ENCODE measurements around the gene FNDC3B.

The FNDC3B gene

DNA sequence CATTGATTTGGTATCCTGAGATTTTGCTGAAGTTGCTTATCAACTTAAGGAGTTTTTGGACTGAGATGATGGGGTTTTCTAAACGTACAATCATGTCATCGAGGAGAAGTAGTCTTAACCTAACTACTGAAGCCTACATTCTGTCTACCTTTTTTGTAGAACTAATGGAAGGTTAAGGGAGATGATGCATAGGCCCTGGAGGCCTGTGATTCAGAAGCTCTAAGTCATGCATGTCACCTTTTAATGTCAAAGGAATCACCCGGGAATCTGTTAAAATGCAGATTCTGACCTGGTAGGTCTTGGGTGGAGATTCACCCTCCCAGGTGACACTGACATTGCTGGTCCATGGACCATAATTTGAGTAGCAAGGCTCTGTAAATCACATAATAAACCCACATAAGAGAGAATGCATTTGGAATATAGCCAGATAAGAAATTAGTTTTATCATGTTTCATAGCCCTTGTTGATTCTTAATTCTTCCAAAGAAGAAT, 344.0 kb downstream of the FNDC3B start:
- DNase-seq: no peak

DNA sequence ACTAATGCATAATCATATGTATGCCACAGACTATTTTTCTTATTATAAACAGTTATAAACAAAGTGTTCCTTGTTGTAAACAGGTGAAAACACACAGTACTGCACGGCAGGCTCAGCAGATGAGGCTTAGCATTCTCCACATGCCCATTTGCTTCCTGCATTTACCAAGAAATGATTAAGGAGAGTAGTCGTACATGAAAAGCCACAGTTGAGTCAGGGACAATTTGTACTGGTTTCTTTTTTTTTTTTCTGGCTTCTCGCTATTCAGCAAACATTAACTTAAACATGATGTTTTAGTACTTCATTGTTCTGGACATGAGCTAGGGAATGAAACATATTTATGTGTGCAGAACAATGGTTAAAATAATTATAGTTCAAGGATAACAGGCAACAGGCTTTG, 345.5 kb downstream of the FNDC3B start:
- DNase-seq: no peak

DNA sequence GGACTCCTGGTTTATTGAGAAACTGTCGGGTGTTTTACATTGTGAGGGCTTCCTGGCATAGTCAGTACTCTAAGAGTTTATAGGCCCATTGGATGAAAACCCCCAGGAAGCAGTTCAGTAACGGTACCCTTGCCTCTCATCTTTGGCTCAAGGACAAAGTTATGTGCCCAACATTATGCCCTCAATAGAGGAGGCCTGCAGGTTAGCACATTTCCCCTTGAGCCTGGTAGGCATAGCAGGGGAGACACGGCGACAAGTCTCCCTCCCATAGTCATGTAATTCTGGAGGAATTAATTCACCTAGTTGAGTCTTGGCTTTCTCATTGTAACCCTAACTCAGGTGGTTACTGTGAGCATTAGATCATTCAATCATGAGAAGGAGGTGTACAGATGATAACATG, 348.4 kb downstream of the FNDC3B start:
- no peak for DNase-seq

DNA sequence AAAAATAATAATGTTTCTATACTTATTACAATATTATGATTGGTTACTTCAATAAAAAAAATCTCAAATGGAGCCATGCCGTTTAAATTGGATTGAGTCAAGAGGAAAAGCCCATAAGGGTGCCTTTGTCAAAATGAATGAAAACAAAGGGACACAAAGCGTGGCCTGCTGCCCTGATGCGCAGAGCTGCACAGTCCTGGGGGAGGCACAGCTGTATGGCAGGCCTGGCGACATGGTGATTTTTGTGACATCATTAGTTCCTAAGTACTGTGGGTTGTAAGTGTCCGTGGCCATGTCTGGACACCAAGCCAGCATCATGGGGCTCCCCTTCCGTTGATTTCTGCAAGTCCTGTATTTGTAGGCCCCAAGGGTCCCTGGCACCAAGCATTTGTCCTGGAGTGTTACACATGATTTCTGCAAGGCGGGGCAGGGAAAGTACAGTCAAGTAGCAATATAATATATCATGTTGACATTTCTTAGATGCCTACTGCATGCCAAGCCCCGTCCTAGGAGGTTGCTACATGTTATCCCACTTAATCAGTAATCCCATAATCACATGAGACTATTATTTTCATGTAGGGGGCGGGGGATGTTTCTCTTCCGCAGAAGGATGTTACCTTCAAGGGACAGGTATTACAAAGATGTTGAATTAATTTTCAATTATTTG, 349.2 kb downstream of the FNDC3B start:
- DNase-seq: no peak

DNA sequence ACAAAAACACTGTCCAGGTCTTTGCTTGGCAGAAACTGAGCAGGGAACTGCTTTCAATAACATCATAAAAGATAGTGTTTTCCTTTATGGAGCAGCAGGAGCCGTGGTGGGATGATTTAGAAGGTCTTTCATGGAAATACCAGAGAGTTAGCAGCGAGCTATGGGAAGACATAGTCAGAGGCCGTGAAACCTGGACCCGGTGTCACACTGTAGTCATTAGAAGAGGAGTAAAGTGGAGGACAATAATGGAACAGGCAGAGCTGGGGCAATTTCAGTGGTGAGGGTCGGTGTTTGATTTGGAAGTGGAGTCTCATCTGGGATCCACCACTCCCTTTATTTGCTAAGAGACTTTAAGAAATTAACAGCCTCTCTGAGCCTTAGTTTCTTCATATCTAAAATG, 351.4 kb downstream of the FNDC3B start:
- DNase-seq: no peak

DNA sequence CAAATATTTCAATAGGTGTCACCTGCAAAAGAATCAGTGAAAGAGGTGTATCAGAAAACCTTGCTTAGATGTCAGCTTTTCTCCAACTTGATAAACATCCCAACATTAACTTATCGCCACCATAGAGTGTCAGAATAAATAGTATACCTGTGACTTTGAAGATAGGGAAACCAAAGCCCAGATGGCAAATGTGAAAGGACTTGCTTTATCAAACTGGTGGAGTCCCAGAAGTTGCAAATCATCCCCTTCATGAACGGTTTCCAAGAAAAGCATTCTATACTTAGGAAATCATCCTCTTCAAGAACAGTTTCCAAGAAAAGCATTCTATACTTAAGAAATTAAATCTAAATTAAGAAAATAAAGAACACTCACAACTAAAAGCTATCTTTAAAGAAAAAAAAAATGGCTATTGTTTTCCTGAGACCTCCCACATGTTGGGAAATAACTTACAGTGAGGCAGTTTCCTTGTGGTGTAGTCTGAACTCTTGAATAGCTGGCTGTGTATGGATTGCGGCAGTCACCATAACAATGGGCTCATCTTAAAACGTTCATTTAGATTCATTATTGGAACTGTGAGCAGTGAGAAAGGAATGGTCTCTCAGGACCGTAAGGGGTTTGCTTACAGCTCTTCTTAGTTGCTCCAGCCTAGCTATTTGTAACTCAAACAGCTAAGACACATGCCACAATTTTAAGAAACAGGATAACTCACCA, 352.4 kb downstream of the FNDC3B start:
- peak; percentile 29 for DNase-seq

DNA sequence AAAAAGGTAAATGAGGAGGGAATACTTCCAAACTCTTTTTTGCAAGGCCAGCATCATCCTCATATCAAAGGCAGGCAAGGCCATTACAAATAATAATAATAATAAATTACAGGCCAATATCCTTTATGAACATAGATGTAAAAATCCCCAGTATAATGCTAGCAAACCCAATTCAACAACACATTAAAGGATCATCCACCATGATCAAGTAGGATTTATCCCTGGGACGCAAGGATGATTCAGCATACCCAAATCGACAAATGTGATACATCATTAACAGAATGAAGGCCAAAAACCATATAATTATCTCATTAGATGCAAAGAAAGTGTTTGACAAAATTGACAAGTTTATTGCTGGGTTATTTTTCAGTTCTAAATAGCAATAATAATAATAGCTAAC, 355.3 kb downstream of the FNDC3B start:
- DNase-seq: no peak

DNA sequence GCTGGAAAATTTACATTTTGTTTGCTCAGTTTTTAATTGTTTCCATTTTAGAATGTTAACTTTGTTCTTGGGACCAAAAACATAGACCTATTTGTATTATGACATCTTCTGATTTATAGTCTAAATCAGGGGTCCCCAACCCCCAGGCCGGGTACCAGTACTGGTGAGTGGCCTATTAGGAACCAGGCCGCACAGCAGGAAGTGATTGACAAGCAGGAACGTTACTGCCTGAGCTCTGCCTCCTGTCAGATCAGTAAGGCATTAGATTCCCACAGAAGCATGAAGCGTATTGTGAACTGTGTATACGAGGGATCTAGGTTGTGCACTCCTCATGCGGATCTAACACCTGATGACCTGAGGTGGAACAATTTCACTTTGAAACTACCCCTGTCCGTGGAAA, 357.0 kb downstream of the FNDC3B start:
- no peak for DNase-seq

DNA sequence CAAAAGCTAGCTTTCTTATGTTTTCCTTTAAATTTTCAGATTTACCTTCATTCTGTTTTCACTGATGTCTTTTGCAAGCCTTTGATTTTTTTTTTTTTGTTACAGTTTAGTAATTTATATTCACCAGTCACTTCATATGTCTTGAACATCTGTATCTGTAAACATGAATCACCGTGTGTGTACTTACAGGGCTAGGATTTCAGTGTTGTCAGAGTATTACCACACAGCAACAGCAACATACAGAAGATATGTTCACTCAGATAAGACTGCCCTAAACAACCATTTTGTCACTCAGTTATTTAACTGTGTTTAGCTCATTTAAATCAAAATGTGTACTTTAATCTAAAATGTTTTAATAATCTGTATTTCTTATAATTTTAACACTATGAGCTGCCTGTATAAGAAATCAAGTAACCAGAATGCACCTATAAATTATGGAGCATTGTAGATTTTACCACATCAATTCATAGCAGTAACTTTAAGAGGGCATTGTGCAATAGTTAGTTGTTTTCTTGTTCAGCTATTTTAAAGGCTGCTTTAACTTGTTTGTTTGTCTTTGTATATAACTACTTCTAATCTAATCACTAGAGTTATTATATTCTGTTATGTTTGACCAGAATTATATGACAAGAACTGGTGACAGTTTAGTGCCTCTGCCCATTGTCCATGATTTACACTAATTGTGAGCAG, 358.5 kb downstream of the FNDC3B start:
- DNase-seq: no peak

DNA sequence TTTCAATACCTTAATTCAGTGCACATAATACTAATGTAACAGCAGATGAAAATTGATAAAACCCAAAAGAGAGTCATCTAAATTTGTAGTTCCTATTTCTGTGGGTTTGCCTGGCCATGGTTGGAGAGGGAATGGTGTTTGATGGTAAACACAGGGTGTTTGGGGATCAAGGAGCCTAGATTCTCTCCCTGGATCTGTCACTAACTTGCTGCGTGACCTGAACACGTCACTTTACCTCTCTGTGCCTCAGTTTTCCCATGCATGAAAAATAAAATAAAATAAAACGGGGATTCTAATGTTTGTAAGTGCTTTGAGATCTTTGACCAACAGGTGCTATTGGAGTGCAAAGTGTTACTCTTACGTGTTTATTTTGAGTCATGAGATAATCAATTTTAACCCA, 359.1 kb downstream of the FNDC3B start:
- DNase-seq: no peak

DNA sequence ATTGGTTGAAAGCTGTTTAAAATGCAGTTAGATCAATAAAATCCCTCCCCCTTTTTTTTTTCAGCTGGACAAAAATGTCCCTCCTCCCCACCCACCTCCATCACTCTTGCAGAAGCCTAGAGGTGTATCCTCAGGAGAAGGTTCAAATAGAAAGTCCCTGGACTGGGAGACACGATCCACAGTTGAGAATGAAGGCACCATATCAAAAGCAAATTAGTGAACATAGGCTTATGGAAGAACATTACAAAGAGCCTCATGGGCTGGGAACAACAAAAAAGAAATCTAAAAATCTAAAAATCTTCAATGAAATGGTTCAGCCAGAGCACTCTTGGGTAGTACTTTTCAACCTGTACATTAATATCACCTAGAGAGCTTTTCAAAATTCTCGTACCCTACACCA, 362.7 kb downstream of the FNDC3B start:
- DNase-seq: no peak

DNA sequence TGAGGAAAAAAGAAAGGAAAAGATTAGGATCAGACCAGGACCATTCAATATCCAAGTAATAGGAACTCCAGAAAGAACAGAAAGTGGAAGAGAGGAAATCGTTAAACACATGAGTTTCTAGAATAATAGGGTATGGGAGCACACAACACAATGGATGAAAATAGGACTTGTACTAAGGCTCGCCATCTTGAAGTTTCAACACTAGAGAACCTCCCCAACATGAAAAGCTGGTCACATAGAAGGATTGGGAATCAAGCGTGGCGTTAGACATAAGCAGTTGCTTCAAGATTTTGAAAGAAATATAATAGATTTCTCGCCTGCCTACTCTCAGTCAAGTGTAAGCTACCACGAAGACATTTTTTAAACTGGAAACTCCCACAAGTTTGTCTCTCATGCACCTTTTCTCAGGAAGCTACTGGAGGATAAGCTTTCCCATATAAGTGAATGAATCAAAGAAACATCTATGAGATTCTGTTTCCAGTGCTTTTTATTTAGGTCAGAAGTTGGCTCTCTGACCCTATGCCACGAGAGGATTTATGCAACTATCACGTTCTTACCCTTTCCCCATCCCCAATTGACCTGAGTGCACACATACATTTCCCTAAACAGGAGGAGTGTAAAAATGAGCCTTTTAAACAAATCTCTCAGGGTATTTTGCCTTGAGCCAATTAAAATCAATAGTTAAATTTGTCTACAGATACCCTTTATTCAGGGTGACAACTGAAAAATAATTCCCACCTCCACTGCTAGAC, 363.7 kb downstream of the FNDC3B start:
- no peak for DNase-seq

DNA sequence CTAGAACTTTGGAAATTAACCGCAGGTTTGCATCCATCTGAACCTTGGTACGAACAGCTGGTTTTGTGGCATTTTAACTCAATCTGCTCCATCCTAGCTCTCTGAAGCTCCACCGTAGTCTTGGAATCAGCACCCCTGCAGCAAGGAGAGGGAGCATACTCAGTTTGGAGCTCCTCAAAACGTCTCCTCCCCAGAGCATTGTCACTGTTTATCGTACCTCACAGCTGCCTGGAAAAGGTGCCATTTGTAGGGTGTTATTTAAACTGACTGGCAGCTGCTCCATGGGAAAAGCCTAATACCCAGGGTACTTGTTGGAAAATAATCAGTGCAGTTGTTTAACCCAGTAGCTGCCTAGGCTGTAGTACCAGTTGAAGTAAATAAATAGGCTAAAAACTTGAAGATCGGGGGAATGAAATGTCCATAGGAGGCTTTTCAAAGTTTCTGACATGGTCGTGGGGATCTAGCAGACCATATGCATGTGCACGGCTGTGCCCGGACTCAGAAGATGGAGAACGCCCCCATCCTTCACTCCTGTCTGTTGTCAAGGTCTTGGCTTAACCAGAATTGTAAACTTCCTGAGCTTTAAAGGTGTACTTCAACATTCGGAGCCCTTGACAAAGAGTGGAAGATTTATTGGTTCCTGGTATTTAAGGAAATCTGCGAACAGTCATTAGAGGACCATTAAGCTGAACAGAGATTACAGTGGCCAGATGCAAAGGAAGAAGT, 365.0 kb downstream of the FNDC3B start:
- DNase-seq: no peak

DNA sequence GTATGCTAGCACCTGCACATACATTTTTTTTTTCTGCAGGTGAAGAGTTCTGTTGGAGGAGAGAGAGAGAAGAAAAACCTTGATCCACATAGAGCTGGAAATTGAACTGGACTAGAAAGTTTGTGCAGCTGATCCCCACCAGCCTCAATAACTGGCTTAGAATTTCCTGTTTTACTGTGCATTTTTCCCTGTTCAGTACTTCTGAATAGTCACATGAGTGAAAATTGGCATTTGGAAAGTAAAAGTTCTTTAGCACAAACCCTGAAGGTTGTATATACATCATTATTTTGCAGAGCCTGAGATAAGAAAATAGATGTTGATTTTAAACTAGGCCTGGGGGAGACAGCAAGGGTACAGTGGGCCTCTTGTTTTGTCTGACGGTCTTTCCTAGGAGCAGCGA, 366.5 kb downstream of the FNDC3B start:
- DNase-seq: no peak

DNA sequence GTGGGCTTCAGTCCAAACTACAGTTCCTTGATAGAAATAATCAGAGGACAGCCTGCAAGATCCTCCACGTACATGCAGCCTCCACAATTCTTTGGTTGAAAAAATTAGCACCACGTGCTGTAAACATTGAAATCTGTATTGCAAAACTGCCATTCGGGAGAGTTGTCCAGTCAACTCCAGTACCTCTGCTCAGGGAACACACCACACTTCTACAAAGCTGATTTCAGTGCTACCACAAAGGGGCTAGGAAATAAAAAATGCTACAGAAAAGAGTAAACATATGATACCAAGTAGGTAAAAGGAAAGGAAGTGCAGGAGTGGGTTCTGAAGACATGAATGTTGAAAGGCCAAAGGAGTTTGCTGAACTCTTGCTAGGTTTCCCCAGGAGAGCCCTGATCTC, 368.5 kb downstream of the FNDC3B start:
- no peak for DNase-seq

DNA sequence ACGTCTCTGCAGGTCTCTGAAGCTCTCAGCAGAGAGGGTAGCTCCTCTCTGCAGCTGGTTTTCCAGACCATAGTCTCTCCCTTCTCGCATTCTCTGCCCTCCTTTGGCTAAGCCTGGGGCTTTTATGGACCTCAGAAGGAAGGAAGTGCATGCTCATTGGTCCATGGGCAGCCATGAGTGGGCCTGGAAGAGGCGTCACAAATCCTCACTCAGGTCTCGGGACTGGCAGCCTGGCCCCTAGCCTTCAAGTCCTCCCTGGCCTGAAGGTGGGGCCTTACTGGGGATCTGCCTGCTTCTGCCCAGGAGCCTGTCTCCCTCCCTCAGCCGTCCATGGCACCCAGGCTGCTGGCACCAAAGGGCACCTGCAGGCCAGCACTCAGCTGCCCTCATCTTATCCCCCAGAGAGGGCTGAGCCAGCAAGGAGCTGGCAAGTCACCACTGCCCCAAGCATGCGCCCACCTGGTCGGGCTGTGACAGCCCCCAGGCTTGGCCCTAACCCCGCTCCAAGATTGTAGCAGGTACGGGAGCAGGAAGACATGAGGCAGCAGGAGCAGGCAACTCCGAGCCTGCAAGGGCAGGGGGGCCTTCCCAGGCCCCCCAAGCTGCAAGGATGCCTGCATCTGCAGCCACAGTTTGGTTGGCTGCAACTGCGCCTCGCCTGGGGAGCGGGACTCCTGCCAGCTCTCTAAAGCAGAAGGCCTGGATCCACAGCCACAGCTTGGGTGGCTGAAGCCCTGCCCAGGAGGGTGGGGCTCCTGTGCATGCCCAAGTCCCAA, 371.5 kb downstream of the FNDC3B start:
- no peak for DNase-seq

DNA sequence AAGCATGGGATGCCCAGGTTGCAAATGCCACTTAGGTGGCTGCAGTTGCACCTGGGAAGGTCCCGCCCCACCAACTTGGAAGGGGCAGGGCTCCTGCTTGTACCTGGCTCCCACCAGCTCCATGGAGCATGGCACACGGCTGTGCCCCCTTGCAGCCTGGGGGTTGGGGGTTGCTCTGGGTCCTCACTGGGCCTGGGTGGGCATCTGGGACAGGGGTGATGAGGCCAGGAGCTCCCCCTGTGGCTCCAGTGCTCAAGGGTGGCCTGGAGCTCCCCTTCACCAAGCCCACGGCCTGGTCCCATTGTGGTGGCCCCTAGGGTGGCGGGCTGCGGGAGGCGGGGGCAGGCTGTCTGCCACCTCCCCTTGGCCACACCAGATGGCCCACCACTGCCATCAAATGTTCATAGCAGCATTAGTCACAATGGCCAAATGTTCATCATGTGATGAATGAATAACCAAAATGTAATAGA, 372.1 kb downstream of the FNDC3B start:
- DNase-seq: no peak

DNA sequence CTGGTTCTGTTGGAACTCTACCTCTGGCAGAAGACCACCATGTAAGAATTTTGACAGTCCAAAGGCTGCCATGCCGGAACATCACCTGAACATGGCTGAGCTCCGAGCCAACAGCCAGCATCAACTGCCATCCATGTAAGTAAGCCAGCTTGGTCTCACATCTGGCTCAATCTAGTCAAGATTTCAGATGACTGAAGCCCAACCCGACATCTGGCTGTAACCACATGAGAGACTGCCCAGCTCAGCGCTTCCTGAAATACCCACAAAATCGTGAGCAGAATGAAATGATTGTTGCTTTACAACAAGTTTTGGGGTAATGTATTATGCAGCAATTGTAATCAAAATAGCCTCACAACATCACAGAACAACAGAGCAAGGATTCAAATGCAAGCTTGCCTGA, 375.9 kb downstream of the FNDC3B start:
- DNase-seq: no peak

DNA sequence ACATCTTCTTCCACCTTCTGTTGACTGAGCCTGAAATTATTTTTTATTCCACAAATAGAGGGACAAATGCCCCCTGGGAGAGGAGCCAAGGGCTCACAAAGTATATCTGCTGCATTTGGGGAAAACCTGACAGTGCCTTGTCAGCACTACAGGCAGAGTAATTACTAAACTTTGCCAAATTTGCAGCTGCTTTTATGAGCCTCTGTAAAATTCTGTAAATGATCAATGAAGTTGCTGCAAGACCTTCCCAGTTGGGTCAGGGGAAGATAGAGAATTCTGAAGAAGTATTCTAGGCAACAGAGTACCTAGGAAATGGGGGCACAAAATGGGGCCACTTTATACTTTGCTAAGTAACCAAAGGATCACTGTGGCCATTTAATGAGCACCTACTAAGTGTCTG, 398.3 kb downstream of the FNDC3B start:
- DNase-seq: no peak

DNA sequence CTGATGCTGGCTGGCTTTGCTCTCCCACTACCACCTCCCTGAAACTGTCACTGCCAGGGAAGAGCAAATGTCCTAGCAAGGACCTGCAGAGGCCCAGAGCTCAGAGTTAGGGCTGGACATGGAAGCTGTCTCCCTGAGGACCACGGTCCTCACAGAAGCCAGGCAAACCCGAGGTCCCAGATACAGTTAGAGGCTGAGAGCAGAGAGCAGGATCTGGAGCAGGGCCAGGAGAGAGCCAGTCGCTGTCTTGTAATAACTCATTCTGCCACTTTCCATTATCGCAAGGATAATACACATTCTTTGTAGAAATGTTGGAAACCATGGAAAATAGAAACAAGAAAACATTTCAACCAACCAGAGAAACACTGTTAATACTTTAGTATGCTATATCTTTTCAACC, 398.8 kb downstream of the FNDC3B start:
- DNase-seq: no peak

DNA sequence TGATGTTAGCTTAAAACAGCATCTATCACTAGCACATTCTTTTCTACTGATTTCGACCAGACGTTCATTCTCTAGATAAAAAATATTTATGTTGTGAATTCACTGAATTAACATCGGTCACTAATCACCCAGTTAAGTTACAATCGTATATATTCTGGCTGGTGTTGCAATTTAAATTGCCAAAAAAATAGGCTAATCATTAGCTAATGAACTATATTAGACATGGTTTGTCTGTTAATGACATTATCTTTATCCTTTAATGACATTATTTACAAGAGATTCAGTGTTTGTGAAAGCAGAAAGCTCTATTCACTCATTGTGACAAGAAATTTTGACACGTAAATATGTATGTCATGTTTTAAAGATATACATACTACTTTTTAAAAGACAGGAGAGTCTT, 402.2 kb downstream of the FNDC3B start:
- DNase-seq: no peak

DNA sequence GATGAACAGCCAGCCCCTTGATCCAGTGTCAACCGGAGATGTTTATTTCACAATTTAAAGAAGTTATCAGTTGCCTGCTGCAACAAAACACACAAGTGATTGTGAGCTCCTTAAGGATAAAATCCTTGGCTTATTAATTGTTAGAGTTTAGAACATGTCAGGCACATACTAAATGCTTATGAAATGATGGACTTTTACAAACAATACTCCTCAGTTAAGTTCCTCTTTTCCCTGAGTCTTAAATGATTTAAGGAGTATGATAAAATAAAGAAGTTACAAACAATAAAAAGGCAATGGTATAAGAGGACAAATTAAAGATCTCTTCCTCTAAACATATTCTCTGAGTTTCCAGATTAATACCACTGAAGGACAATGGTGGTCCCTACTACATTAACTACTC, 403.2 kb downstream of the FNDC3B start:
- no peak for DNase-seq
